H7 (cell line): ENCODE measurements around the gene BLM. TPM values are rescaled to one million over a fixed set of nuclear protein-coding genes. Genes with fewer than 3 reads are reported as not detected.
"Not testable (repeated sequence)": the region's sequence is repeated elsewhere in the genome, so short reads cannot be mapped to it uniquely, and the experiment has no call there.

ENCODE experiments used
- DNase-seq: peaks from one replicate; pipeline ENCODE4 v3.0.0; 2012
- H3K27me3 ChIP-seq: 2 replicates; pipeline ENCODE4 v1.6.0; 2011; ENCODE audit warnings: mild to moderate bottlenecking, low read length; ENCODE audit not compliant: control insufficient read depth, insufficient read depth
- H3K36me3 ChIP-seq: replicated peaks from 2 replicates; pipeline ENCODE4 v1.5.1; 2011; ENCODE audit warnings: low read length; ENCODE audit not compliant: control insufficient read depth, insufficient read depth
- H3K4me3 ChIP-seq: 2 replicates; pipeline ENCODE4 v1.5.1; 2011; ENCODE audit warnings: low read depth, mild to moderate bottlenecking, control low read depth, low read length, moderate library complexity; ENCODE audit not compliant: insufficient read depth
- total RNA-seq: library from RNA; depleted of rRNA; stranded (reverse); fragments of >200 nt; shearing (Covaris generic); gene quantifications from 2 replicates; pipeline ENCODE4 v1.2.3, GENCODE V29; 2014

The BLM gene
- total RNA-seq, 1 experiment from 2014 or later, result 29.7 TPM

DNA sequence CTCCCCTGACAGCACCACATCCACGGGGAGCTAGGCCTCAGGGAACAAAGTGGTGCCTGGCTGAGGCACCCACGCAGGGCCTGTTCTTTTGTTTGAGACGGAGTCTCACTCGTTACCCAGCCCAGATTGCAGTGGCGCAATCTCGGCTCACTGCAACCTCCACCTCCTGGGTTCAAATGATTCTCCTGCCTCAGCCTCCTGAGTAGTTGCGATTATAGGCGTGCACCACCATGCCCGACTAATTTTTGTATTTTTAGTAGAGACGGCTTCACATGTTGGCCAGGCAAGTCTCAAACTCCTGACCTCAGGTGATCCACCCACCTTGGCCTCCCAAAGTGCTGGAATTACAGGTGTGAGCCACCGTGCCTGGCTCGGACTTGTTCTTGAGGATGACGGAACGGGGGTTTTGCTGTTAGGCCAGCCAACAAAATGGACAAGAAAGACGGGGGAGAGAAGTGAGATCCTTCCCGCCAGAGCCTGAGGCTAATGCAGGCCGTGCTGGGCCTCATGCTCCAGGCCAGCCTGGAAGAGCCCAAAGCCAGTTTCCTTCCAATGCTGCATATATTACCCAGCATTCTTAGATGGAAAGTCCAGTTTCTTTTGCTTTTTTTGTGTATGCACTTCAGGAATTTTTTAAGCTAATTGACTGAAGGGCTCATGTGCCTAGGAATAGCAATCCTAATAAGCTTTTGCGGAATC is 123.2 kb downstream of the BLM start:
- no peak overlapping the region for H3K4me3 ChIP-seq
- no peaks in the 10 kb centered on the region for H3K36me3 ChIP-seq
- H3K27me3 ChIP-seq, result no peaks in the 10 kb centered on the region
- peak; percentile 41 for DNase-seq

GRCh38 chr15:90840954-90841353 is 123.8 kb downstream of the BLM start:
- H3K4me3 ChIP-seq, result no peak overlapping the region
- DNase-seq, result no peak
- H3K27me3 ChIP-seq, result no peaks in the 10 kb centered on the region
- H3K36me3 ChIP-seq, result no peaks in the 10 kb centered on the region

DNA sequence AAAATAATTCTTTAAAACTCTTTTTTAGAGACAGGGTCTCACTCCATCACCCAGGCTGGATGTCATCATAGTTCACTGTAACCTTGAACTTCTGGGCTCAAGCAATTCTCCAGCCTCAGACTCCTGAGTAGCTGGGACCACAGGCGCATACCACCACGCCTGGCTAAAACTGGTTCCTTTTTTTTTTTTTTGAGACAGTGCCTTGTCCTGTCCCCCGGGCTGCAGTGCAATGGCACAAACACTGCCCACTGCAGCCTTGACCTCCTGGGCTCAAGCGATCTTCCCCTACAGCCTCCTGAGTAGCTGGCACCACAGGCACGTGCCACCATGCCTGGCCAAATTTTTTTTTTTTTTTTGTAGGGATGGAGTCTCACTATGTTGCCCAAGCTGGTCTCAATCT is 127.5 kb downstream of the BLM start:
- H3K27me3 ChIP-seq, result no peaks in the 10 kb centered on the region
- no peaks in the 10 kb centered on the region for H3K36me3 ChIP-seq
- no peak overlapping the region for H3K4me3 ChIP-seq
- DNase-seq, result no peak

DNA sequence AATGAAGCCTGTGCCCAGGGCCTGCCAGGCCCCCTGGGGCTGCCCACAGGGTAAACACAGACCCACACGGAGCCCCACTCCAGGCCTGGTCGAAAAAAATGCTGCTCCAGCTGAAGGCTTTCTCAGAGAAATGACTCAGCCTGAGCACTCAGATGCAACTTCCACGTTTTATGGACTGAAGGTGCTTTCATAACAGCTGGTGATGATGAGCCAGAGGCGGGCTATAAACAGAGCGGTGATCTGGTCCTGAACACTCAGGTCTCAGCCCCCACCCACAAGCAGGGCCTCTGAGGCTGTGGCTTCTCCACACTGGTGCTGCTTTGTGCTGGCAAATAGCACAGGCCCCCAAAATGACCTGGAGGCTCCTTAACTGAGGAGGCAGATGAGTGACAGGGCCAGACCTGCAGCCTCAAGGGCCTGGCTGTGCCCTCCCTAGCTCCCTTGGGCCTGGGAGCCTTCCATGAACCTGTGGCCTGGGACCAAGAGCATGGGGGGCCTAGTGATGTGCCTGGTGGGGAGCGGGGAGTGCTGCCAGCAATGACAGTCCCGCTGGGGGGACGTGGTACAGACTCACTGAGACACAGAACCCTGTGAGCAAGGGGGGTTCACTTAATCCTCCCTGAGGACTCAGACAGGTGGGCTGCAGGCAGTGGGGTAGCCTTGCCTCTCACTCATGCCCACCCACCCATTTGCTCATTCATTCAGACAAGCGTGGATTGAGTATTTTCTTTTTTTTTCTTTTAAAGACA is 128.2 kb downstream of the BLM start:
- Histone ChIP-seq H3K27me3 (no peaks in the 10 kb centered on the region), H3K36me3 (no peaks in the 10 kb centered on the region), H3K4me3 (no peak overlapping the region)
- DNase-seq, result peak; percentile 19

- H3K4me3 ChIP-seq, H3K27me3 ChIP-seq, DNase-seq, H3K36me3 ChIP-seq: not testable (repeated sequence)
Observed at GRCh38 chr15:90849424-90849823, 132.3 kb downstream of the BLM start.

- no peak overlapping the region for H3K4me3 ChIP-seq
- no peak for DNase-seq
- H3K36me3 ChIP-seq, result no peaks in the 10 kb centered on the region
- no peaks in the 10 kb centered on the region for H3K27me3 ChIP-seq
Observed at GRCh38 chr15:90851114-90851513, 134.0 kb downstream of the BLM start.

GRCh38 chr15:90851940-90852339 is 134.8 kb downstream of the BLM start:
- Histone ChIP-seq H3K36me3 (no peaks in the 10 kb centered on the region), H3K4me3 (no peak overlapping the region), H3K27me3 (no peaks in the 10 kb centered on the region)
- peak; percentile 19 for DNase-seq

- DNase-seq, result no peak
- Histone ChIP-seq H3K36me3 (no peaks in the 10 kb centered on the region), H3K27me3 (no peaks in the 10 kb centered on the region), H3K4me3 (no peak overlapping the region)
Observed at GRCh38 chr15:90855139-90855538, 138.0 kb downstream of the BLM start.

- Histone ChIP-seq H3K36me3 (no peaks in the 10 kb centered on the region), H3K27me3 (no peaks in the 10 kb centered on the region), H3K4me3 (no peak overlapping the region)
- DNase-seq, result no peak
Observed at GRCh38 chr15:90857337-90857736, 140.2 kb downstream of the BLM start.

- H3K27me3 ChIP-seq, result no peaks in the 10 kb centered on the region
- DNase-seq, result no peak
- H3K36me3 ChIP-seq, result no peaks in the 10 kb centered on the region
- no peak overlapping the region for H3K4me3 ChIP-seq
Observed at GRCh38 chr15:90857883-90858443, 140.8 kb downstream of the BLM start.

GRCh38 chr15:90859234-90860131 is 142.3 kb downstream of the BLM start:
- Histone ChIP-seq H3K36me3 (no peaks in the 10 kb centered on the region), H3K27me3 (no peaks in the 10 kb centered on the region), H3K4me3 (no peak overlapping the region)
- DNase-seq, result peak; percentile 78

DNA sequence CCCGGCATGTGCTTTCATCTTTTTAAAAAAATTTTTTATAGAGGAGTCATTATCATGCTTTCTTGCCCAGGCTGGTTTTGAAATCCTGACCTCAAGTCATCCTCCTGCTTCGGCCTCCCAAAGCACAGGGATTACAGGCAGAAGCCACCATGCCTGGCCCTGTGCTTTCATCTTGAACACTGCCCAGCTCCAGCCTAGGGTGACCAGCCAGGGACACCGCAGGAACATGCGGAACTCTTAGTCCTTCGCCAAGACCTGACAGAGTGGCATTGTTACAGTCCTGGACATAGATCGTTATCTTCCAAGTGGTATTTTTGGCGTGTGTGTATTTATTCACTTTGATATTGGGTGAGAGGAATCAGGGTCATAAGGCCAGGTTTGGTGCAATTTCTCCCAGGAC is 143.3 kb downstream of the BLM start:
- no peak for DNase-seq
- H3K36me3 ChIP-seq, result no peaks in the 10 kb centered on the region
- H3K4me3 ChIP-seq, result no peak overlapping the region
- no peaks in the 10 kb centered on the region for H3K27me3 ChIP-seq

DNA sequence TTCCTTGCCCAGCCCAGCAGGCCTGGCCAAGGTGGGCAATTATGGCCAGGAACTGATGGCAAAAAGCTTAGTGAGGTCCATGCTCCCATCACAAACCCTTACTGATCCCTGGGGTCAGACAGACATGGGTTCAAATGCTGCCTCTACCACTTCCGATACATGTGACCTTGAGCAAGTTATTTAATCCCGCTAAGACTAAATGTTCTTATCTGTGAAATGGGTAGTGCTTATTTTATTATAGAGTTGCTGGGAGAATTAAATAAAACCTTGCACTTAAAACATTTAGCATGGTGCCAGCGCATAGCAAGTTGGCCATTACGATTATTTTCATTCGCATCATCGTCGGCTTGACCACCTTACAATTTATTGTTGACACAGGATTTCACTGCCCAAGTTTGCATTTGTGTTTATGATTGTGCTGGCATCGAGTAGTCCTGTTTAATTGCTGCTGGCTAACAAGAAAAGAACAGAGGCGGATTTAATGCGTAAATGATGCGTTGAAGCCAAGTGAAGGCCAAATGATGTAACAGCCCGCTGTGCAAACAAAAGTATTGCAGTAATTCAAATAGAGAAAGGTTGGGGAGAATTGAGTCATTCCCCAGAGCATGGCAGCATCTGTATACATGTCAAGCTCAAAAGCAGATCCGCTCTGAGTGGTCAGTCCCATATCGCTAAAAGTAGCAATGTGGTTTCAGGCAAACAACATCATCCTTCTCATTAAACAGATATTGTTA is 144.0 kb downstream of the BLM start:
- Histone ChIP-seq H3K4me3 (no peak overlapping the region), H3K27me3 (no peaks in the 10 kb centered on the region), H3K36me3 (no peaks in the 10 kb centered on the region)
- no peak for DNase-seq

DNA sequence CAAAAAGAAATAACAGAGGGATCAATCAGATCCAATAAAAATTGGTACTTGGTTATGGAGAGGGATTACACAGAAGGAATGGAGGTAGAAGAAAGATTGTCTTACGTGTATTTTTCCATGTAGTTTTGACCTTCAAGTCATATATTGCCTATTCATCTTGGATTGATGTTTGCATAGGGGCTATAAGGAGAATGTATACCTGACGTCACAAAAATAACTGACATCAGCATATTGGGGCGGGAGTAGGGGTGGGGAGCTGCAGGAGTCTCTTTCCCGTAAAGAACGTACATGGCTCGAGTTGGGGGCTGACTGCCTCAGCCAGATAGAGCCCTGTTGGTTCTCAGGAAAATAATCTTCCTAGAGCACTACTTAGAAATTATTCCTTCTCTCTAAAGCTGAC is 145.3 kb downstream of the BLM start:
- no peak for DNase-seq

More for the DNA sequence above, 145.3 kb downstream of the BLM start:
- H3K4me3 ChIP-seq, result no peak overlapping the region
- no peaks in the 10 kb centered on the region for H3K27me3 ChIP-seq
- no peaks in the 10 kb centered on the region for H3K36me3 ChIP-seq
